ENCODE results near the gene APCDD1.
"Not testable (repeated sequence)": the region's sequence is repeated elsewhere in the genome, so short reads cannot be mapped to it uniquely, and the experiment has no call there.

The APCDD1 gene

GRCh38 chr18:10463096-10463495, 8.7 kb downstream of the APCDD1 start:
- DNase-seq (ENCODE audit: low read depth in 2 of 2): no peak

- no peak for DNase-seq (ENCODE audit: low read depth in 2 of 2)
Measured at GRCh38 chr18:10463741-10464140, 9.3 kb downstream of the APCDD1 start.

- not testable (repeated sequence) for DNase-seq (ENCODE audit: low read depth in 2 of 2)
Measured at GRCh38 chr18:10464161-10464648, 9.8 kb downstream of the APCDD1 start.

GRCh38 chr18:10465174-10465939, 10.9 kb downstream of the APCDD1 start:
- DNase-seq (ENCODE audit: low read depth in 2 of 2): no peak

GRCh38 chr18:10470429-10470828, 16.0 kb downstream of the APCDD1 start:
- no peak for DNase-seq (ENCODE audit: low read depth in 2 of 2)

GRCh38 chr18:10471574-10471973, 17.1 kb downstream of the APCDD1 start:
- DNase-seq (ENCODE audit: low read depth in 2 of 2): no peak

- no peak for DNase-seq (ENCODE audit: low read depth in 2 of 2)
Measured at GRCh38 chr18:10473132-10473531, 18.7 kb downstream of the APCDD1 start.

GRCh38 chr18:10474309-10474708, 19.9 kb downstream of the APCDD1 start:
- no peak for DNase-seq (ENCODE audit: low read depth in 2 of 2)

GRCh38 chr18:10475276-10475653, 20.8 kb downstream of the APCDD1 start:
- no peak for DNase-seq (ENCODE audit: low read depth in 2 of 2)

- no peak for DNase-seq (ENCODE audit: low read depth in 2 of 2)
Measured at GRCh38 chr18:10475654-10476291, 21.3 kb downstream of the APCDD1 start.

- no peak for DNase-seq (ENCODE audit: low read depth in 2 of 2)
Measured at GRCh38 chr18:10476338-10476791, 21.9 kb downstream of the APCDD1 start.

- no peak for DNase-seq (ENCODE audit: low read depth in 2 of 2)
Measured at GRCh38 chr18:10477121-10477862, 22.9 kb downstream of the APCDD1 start.

GRCh38 chr18:10477863-10478260, 23.4 kb downstream of the APCDD1 start:
- DNase-seq (ENCODE audit: low read depth in 2 of 2): no peak

- no peak for DNase-seq (ENCODE audit: low read depth in 2 of 2)
Measured at GRCh38 chr18:10481831-10482230, 27.4 kb downstream of the APCDD1 start.

GRCh38 chr18:10482363-10482984, 28.0 kb downstream of the APCDD1 start:
- no peak for DNase-seq (ENCODE audit: low read depth in 2 of 2)

- no peak for DNase-seq (ENCODE audit: low read depth in 2 of 2)
Measured at GRCh38 chr18:10482985-10483949, 28.8 kb downstream of the APCDD1 start.

- DNase-seq (ENCODE audit: low read depth in 2 of 2): no peak
Measured at GRCh38 chr18:10485475-10485874, 31.0 kb downstream of the APCDD1 start.

GRCh38 chr18:10486362-10486761, 31.9 kb downstream of the APCDD1 start:
- DNase-seq (ENCODE audit: low read depth in 2 of 2): no peak

GRCh38 chr18:10487154-10487553, 32.7 kb downstream of the APCDD1 start:
- DNase-seq (ENCODE audit: low read depth in 2 of 2): no peak

- DNase-seq (ENCODE audit: low read depth in 2 of 2): no peak
Measured at GRCh38 chr18:10488017-10488416, 33.6 kb downstream of the APCDD1 start.
